ENCODE measurements around the gene FST.
A peak's percentile ranks its signal among the peaks of the same experiment; 100 is the strongest.

Gene FST, protein sequence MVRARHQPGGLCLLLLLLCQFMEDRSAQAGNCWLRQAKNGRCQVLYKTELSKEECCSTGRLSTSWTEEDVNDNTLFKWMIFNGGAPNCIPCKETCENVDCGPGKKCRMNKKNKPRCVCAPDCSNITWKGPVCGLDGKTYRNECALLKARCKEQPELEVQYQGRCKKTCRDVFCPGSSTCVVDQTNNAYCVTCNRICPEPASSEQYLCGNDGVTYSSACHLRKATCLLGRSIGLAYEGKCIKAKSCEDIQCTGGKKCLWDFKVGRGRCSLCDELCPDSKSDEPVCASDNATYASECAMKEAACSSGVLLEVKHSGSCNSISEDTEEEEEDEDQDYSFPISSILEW

GRCh38 chr5:53480416-53481158 is at the start of gene FST:
Gene FST (plus strand): TSS chr5:53480629. CDS start chr5:53480792, 163 bp downstream.
- DNase-seq = peak; percentile 41

DNA sequence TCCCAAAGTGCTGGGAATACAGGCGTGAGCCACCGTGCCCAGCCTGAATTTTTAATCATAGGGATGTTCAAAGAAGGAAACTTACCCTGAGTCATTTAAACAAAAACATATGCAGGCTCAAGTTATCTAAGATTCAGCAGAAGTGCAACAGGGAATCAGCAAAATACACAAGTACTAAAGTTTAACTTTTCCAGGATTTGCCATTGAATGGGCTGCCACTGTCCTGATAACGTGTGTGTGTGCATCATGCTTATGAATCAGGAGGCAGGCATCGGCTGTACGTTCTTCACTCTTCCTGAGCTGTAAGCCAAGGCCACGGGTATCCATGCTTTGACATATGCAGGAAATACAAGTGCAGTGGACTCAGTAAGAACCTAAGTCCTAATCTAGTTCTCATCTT is 48.8 kb upstream of the FST start:
- DNase-seq = peak; percentile 45

DNA sequence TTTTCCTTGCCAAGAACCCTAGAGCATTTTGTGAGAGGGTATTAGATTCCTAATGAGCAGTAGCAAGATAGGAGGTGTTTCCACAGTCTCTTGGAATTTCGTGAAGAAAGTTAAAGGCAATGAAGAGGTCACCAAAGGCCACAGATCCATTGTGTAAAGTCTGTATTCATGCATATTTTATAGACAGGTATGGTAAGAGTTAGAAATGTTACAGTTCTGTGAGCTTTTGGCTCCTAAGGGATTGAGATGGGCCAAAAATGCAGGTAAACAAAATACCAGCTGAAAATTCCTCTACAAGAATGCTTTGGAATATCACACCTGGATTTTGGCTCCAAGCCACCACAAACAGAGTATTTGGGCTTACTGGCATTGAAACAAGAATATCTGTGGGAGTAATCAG is 47.4 kb upstream of the FST start:
- no peak for DNase-seq

- DNase-seq = no peak
Observed at GRCh38 chr5:53434541-53434940, 45.9 kb upstream of the FST start.

DNA sequence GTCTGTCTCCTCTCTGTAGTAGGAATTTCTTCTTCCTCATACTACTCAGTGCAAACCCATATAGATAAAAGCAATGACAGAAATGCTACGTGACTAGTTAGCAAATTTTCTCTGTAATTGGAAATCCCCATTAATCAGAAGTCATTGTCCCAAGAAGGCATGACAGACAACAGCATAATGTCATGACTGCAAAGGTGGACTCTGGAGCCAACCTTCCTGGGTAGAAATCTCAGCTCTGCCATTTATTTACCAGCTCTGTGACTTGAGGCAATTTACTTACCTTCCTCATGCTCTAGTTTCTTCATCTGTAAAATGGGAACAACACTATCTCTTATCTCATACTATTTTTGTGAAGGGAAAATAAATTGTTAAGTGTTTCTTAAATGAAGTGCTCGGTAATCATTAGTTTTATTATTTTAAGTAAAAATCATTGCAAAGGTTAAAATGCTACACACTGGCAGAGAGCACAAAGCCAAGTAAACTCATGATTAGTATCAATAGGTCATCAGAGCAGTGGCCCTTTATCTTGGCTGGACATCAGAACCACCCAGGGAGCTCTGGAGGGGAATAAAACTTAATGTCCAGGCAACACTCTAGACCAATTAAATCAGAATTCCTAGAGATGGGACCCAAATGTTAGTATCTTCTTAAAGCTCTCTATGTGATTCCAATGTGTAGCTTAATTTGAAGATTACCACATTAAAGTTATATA is 43.8 kb upstream of the FST start:
- no peak for DNase-seq

- DNase-seq = no peak
Observed at GRCh38 chr5:53438079-53438478, 42.4 kb upstream of the FST start.

DNA sequence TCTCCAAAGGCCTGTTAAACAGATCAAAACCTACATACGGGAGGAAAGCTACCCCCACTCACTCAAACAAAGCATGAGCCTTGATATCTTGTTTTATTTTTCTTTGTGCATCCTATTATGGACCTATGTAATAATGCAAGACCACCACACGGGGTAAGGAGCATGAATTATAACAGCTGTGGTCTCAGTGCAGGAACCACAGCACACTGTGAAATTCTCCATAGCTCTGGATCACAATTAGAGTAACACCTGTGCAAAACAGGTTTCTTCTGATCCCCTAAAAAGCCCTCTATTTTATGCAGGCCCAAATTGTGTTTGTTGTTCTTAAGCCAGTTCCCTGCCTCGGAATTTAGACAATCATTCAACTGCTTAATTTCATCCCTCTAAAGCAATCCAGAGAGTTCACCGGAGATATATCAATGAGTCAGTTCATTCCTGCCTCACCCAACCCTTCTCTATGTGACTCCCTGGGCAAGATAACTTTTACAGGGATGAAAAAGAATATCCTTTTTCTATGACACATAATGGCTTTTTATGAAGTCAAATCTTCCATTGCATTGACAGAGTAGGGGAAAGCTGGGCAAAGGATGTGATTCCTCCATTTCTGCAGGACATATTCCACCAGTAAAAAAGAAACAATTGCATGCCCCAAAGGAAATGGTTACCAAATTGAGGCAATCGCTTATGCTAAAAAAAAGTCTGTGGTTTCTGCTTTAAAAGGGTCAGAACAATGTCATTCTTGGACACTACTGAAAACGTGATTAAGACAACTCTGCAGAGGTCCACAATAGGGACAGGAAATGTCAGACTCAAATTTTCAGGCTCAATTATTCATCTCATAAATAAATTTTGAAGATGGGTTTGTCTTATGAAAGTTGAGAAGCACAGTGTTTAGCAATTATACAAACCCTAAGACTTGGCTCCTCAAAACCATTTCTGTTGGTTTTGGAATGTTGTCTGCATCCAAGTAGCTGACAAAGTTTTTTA is 41.6 kb upstream of the FST start:
- peak; percentile 48 for DNase-seq

- no peak for DNase-seq
Observed at GRCh38 chr5:53442961-53443360, 37.5 kb upstream of the FST start.

- no peak for DNase-seq
Observed at GRCh38 chr5:53445569-53445968, 34.9 kb upstream of the FST start.

GRCh38 chr5:53446908-53447307 is 33.5 kb upstream of the FST start:
- DNase-seq = no peak

DNA sequence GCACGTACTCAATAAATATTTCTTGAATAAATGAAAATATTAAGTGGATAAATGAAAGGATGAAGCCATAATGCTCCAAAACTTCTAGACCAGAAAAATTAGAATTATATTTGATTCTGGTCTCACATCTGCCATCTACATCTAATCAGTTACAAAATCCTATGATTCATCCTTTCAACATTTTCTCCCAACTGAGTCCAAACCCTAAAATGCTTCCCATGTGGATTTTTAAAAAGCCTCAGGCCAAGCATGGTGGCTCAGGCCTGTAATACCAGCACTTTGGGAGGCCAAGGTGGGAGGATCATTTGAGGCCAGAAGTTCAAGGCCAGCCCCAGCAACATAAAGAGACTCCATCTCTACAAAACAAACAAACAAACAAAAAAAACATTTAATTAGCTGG is 31.6 kb upstream of the FST start:
- DNase-seq = no peak

DNA sequence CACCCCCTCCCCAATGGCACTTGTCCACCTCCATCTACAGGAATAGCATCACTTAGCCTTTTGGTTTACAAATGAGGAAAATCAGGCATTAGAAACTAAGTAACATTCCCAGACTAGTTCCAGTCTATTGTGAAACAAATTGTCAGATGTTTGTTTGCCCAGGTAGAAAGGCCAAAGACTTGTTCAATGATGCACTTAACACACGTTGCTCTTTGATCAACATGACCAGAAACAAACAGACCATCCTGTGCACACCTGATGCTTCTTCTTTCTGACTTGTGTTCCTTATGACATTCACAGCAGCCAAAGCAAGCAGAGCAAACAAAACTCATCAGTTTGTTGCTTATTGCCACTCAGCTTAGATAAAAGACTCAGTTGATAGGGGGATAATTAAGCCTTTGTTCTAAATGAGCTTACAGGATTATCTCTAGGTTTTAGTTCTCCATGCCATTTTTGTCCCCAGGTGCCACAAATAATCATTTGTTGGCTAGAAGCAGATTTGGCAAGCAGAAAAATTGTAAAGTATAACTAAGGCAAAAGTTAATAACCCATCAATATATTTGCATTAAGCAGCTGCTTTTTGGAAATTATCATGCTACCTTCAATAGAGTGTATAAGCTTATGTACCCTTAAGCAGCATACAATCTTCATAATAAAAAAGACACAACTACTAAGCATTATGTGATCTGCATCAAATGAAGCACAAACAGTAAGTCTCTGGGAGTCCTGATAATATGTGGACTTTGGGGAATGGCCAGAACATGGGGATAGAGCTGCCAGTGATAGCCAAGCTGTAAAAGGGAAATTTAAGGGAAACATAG is 26.3 kb upstream of the FST start:
- no peak for DNase-seq

- DNase-seq = no peak
Observed at GRCh38 chr5:53454719-53455000, 25.8 kb upstream of the FST start.

GRCh38 chr5:53456366-53456765 is 24.1 kb upstream of the FST start:
- DNase-seq = no peak

DNA sequence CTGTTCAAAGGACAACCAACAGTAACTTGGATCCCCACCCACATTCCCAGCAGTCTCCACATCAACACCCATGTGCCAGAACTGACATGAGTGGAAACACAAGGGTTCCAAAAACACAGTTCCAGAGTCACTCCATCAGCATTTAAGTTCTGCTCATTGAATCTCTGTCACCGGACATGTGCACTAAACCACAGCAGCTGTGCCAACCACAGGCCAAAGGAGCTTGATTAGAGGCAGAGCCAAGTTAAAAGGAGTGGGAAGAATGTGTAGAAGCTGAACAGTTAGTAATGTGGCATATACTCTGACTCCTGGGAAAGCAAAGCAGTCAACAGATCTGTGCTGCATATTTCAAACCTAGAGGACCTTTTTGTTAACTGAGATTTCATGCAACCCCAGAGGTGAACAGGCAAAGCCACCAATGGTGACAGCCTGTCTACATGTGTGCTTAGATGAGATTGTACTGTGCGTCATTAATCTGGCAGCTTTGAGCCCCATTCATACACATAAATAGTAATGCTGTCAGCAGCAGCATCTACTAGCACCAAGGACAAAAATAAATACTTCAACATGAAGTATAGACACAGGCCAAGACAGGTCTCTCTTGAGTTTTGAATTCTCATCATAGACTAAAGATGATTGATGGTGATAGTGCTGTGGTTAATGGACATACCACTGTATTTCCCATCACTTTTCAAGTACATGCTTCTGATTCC is 16.4 kb upstream of the FST start:
- no peak for DNase-seq

GRCh38 chr5:53464722-53465121 is 15.7 kb upstream of the FST start:
- no peak for DNase-seq

- no peak for DNase-seq
Observed at GRCh38 chr5:53469946-53470687, 10.3 kb upstream of the FST start.

DNA sequence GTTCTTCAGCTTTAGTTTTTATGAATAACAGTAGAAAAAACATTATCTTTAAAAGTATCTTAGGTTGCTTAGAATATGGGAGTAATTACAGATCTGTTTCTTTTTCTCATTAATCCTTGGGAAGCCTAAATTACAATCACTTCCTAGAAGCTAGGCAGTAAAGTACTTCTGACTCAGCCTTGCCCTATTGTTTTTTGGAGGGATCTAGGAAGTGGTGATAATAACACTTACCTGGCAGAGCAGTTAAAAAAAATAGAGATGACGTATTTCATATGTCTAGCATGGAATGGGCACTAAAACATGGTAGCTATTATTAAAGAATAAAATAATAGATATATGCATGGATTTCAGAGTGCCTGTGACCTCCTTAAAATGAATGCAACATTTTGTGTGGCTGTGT is 8.2 kb upstream of the FST start:
- DNase-seq = no peak

- DNase-seq = no peak
Observed at GRCh38 chr5:53472720-53473510, 7.5 kb upstream of the FST start.

- DNase-seq = no peak
Observed at GRCh38 chr5:53473633-53474032, 6.8 kb upstream of the FST start.

Measured in amniotic stem cell (primary cell).